Measurements from ENCODE around the gene PCDH12.

- TF ChIP-seq, protein P1, sequence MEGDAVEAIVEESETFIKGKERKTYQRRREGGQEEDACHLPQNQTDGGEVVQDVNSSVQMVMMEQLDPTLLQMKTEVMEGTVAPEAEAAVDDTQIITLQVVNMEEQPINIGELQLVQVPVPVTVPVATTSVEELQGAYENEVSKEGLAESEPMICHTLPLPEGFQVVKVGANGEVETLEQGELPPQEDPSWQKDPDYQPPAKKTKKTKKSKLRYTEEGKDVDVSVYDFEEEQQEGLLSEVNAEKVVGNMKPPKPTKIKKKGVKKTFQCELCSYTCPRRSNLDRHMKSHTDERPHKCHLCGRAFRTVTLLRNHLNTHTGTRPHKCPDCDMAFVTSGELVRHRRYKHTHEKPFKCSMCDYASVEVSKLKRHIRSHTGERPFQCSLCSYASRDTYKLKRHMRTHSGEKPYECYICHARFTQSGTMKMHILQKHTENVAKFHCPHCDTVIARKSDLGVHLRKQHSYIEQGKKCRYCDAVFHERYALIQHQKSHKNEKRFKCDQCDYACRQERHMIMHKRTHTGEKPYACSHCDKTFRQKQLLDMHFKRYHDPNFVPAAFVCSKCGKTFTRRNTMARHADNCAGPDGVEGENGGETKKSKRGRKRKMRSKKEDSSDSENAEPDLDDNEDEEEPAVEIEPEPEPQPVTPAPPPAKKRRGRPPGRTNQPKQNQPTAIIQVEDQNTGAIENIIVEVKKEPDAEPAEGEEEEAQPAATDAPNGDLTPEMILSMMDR (optimal IDR thresholded peaks at IDR 0.05 in 1 of 3, IDR thresholded peaks at IDR 0.05 in 1 of 3, conservative IDR thresholded peaks at IDR 0.05 in 1 of 3; ENCODE audit: extremely low read depth in 1 of 3, insufficient read depth in 2 of 3, low read length in 3 of 3), result no peak
- TF ChIP-seq EZH2 (IDR thresholded peaks at IDR 0.05; ENCODE audit: low read length), result no peak
Observed at GRCh38 chr5:141941779-141942178, 16.2 kb downstream of the PCDH12 start.

Data from keratinocyte (primary cell).